KG1 (cell line): ENCODE measurements around the gene ABCB10.
"Not testable (repeated sequence)": the region's sequence is repeated elsewhere in the genome, so short reads cannot be mapped to it uniquely, and the experiment has no call there.

Source experiments
- DNase-seq: peaks from one replicate; lab custom pipeline; 2025; lab: John Stamatoyannopoulos, UW

The ABCB10 gene

GRCh38 chr1:229536982-229537381, 21.5 kb downstream of the ABCB10 start:
- no peak for DNase-seq

GRCh38 chr1:229535230-229535629, 23.3 kb downstream of the ABCB10 start:
- DNase-seq = no peak

GRCh38 chr1:229531326-229531725, 27.2 kb downstream of the ABCB10 start:
- no peak for DNase-seq

DNA sequence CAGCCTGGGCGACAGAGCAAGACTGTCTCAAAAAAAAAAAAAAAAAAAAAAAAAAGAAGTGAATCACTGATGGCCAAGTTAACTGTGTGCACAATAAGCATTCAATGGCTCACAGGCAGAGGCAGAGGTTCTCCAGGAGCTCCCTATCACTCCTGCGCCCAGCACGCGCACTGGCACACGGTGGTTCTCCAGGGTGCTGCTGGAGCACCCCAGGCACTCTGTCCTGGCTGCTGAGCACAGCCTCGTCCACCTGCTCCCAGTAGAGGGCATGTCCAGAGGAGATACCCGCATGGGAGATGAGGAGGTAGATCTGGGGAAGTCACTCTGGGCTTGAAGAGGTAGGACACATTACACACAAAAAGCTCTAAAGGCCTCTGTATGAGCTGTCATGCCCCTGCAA, 28.9 kb downstream of the ABCB10 start:
- no peak for DNase-seq

DNA sequence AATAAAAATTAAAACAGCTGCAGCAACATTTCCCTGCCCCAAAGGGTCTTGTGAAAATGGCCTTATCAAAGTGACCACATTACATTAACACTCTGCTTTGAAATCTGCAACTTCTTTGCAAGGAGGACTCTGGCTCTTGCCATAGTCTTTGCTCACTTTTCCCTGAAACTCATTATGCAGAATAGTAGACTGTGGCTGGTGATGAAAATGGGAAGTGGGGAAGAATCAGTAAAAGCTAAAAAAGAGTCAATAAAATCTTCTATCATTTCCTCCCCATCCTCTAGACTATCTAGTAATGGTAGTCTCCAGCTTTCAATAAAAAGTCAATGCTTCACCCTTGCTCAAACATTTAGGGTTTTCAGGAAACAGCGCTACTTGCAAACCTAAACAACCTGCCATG, 31.8 kb downstream of the ABCB10 start:
- no peak for DNase-seq

DNA sequence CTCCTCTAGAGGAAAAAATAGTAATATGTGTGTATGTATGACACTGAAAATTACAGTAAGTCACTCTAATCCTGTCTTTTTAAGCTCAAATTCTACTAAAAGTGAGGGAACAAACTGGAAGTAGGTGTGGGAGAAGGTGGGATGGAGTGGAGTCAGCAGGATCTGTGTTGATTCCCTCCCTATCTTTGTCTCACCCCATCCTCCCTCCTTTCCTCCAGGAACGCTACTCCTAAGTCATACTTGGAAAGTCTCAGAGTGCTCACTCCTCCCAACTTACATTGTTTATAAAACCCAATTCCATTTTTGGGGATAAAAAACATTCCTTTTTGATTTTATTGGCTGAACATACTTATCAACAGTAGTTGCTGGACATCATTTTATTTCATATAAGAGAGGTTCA, 35.5 kb downstream of the ABCB10 start:
- no peak for DNase-seq

DNA sequence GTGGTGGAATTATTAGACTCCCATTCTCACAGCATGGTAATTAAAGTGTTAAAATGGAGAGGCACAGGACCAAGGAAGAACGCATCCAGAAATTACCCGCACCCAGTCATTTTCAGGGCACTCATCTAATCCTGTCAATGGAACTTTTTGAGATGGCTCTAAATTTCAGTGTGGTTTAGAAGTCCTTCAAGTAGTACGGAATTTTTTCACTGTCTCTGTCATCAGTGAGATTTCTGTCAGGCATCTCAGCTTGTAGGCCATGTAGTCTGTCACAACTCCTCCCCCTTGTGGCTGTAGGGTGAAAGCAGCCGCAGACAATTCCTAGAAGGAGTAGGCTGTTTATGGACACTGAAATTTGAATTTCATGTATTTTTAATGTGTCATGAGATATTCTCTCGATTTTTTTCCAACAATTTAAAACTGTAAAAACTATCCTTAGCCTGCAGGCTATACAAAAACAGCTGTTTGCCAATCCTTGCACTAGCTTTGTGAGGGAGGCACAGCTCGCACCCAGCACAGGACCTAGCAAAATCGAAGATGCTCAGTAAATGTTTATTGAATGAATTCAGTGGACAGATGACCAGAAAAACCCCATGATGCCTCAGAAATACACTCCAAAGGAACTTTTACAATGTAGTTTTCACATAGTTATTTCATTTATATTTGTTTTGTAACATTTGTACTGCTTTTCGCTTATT, 43.8 kb downstream of the ABCB10 start:
- peak; percentile 22 for DNase-seq

- not testable (repeated sequence) for DNase-seq
Measured at GRCh38 chr1:229511625-229512024, 46.9 kb downstream of the ABCB10 start.

GRCh38 chr1:229511201-229511600, 47.3 kb downstream of the ABCB10 start:
- not testable (repeated sequence) for DNase-seq

- DNase-seq = no peak
Measured at GRCh38 chr1:229509576-229509975, 48.9 kb downstream of the ABCB10 start.

DNA sequence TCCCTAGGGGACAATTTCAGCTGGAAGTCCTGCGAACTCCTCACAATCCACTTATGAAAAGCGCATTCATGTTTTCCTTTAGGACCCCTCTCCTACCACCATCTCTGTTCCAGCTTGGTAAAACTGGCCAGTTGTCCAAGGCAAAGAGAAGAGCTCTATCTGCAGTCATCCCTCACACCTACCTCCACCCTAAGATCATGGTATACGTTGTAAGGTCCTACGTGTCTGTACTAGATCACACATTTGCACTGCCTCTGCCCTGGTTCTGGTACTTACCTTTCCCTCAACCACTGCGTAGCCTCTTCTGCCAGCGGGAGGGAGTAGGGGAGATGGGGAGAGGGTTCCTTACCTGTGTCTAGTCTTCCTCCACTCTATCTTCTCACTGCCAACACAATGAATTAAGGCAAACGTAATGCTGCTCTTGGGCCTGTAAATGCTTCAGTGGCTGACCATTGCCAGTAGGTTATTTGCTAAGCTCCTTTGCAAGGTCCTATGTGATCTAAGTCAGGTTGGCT, 49.6 kb downstream of the ABCB10 start:
- DNase-seq = no peak

GRCh38 chr1:229507951-229508822, 50.3 kb downstream of the ABCB10 start, which contains the start of gene NUP133:
TSS of gene NUP133 (minus strand) at chr1:229508341. CDS start at chr1:229508249, 92 bp downstream.
- peak; percentile 94 for DNase-seq

DNA sequence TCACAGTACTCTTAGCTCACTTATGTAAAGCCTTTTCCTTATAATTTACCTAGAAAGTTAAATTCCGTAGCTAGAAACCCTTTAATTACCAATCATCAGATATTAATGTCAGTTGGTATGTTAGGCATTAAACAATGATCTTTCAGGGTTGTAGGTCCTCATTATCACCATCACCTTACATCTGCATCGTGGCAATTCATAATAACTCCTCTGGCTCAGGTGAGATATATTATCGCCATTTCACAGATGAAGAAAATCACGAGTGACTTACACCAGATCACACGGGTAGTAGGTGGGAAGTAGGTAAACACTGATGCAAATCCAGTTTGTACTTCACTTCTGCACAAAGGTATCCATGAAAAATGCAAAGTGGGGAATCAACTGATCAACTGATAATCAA, 51.0 kb downstream of the ABCB10 start:
- no peak for DNase-seq

DNA sequence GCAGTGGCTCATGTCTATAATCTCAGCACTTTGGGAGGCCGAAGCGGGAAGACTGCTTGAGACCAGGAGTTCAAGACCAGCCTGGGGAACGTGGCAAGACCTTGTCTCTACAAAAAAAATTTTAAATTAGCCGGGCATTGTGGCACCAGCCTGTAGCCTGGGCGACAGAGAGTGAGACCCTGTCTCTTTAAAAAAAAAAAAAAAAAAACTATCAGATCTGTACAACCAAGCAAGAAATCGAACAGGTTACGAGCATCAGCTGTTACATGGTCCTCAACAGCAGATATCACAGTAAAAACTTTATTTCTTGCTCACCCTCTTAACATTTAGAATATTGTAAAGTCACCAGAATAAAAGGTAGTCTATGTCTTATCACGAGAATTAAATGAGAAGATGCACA, 51.9 kb downstream of the ABCB10 start:
- no peak for DNase-seq

- no peak for DNase-seq
Measured at GRCh38 chr1:229495782-229496181, 62.7 kb downstream of the ABCB10 start.

GRCh38 chr1:229487181-229487580, 71.3 kb downstream of the ABCB10 start:
- DNase-seq = no peak

DNA sequence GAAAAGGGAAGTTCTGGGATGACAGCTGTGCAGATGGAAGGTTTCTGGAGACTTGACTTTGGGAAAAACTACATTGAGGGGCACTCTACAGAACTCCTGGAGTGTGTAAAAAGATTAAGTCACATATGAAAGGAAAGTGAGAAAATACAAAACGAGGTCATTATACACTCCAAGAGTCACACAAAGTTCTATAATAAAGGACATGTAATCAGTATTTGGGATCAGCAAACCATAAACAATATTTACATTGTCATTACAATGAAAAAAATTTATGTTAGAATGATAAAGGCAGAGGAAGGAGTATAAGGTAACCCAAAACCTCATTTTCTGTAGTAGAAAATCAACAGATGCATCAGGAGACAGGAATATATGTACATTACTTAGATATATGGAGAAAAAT, 73.2 kb downstream of the ABCB10 start:
- no peak for DNase-seq

DNA sequence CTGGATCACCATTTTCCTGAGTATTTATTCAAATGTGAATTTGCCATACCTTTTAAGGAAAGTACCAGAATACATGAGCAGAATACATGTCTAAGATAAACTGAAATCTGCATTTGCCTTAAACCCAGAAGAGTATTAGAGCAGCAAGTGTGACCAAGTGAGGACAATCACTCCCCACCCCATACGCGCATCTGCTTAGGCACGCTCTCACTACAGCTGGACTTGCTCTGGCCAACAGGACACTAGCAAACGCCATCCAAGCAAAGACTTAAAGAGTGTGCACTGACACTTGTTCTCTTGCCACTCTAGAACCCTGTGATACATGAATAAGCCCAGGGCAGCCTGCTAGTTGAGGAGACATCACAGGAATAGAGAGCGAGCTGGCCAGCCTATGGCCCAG, 76.0 kb downstream of the ABCB10 start:
- DNase-seq = no peak

DNA sequence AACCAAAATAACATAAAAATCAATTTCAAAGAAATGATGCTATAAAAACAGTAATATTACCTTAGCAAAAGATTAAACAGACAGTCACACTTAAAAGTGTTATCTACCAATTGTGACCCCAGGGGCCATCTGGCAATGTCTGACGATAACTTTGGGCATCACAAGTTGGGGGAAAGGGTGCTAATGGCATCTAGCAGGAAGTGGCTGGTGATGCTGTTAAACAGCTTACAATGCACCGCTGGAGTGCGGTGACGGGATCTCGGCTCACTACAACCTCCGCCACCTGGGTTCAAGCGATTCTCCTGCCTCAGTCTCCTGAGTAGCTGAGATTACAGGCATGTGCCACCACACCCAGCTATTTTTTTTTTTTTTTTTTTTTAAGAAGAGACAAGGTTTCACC, 78.0 kb downstream of the ABCB10 start:
- no peak for DNase-seq

GRCh38 chr1:229479660-229480399, 78.7 kb downstream of the ABCB10 start:
- DNase-seq = no peak

DNA sequence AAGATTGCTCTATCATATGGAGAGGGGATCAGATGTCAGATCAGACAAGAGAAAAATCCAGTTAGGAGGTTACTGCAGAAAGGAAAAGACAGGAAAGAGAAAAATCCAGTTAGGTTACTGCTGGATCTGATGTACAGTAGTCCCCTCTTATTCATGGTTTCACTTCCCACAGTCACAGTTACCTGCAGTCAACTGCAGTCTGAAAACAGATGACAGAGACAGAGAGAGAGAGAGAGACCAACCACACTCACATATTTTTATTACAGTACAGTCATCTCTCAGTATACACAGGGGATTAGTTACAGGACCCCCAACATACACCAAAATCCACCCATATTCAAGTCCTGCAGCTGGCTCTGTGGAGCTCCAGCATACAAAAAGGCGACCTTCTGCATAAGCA, 79.7 kb downstream of the ABCB10 start:
- DNase-seq = no peak

DNA sequence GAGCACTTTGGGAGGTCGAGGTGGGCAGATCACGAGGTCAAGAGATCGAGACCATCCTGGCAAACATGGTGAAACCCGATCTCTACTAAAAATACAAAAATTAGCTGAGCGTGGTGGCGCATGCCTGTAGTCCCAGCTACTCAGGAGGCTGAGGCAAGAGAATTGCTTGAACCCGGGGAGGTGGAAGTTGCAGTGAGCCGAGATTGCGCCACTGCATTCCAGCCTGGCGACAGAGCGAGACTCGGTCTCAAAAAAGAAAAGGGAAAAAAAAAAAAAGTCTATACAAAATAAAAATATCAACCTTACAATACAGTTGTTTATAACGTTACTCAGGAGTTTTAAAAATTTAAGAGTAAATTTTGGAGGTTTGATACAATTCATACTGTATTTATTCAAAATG, 82.6 kb downstream of the ABCB10 start:
- DNase-seq = not testable (repeated sequence)
